Suprapubic skin (tissue), 4 donors: Measurements from ENCODE around the gene ATP5PO.

ENCODE experiments used
- EP300 ChIP-seq: sonication (generic); formaldehyde crosslinking; IDR thresholded peaks from one replicate; pipeline ENCODE4 v1.6.1; 2017; ENCODE audit warnings: antibody characterized with exemption
- POLR2A ChIP-seq, 2 donors: fragments of 450-650 bp; IDR thresholded peaks; one replicate each; pipeline ENCODE4 v1.6.1; 2017; ENCODE audit warnings: antibody characterized with exemption in 2 of 2, mild to moderate bottlenecking in 2 of 2, moderate library complexity in 2 of 2
- POLR2AphosphoS5 ChIP-seq, 3 donors: sonication (generic); formaldehyde crosslinking; IDR thresholded peaks; one replicate each; pipeline ENCODE4 v1.6.1; 2017; ENCODE audit warnings: antibody characterized with exemption in 3 of 3
- TF ChIP-seq, protein P1 (sequence below), 2 donors: fragments of 200-600 bp in 1 of 2; fragments of 450-650 bp in 1 of 2; sonication (generic) in 1 of 2; IDR thresholded peaks; one replicate each; pipeline ENCODE4 v1.5.1; 2016 to 2019; ENCODE audit warnings: antibody characterized with exemption in 2 of 2, mild to moderate bottlenecking in 1 of 2, moderate library complexity in 1 of 2

DNA sequence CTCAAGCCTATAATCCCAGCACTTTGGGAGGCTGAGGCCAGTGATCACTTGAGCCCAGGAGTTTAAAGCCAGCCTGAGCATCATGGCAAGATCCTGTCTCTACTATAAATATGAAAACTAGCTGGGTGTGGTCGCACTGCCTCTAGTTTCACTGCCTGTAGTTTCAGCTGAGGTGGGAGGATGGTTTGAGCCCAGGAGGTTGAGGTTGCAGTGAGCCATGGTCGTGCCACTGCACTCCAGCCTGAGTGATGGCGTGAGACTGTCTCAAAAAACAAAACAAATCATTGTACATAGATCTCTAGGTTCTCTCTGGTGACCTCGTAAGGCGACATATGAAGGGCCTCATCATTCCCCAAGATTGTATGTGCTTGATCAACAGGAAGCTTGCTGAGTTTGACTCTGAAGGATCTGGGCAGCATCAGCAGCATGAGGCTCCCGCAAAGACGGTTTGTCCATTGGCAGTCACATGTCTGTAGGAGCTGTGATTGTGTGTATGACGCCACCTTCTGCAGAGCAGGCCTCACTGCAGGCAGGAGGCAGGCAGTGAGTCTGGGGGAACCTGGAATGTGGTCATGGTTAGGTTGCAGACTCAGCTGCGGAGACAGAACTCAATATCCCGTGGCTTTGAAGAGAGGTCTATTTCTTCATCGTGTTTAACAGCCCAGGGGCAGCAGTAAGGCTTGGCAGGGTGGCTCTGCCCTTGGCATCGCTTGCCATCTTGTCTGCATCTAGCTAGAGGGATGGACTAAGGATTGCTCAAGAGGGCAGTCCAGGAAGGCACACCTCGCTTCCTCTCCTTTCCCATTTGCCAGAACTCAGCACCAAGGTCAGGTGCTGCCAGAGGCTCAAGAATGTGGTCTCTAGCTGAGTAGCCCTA lies 14.0 kb downstream of the ATP5PO start:
- TF ChIP-seq, protein P1, sequence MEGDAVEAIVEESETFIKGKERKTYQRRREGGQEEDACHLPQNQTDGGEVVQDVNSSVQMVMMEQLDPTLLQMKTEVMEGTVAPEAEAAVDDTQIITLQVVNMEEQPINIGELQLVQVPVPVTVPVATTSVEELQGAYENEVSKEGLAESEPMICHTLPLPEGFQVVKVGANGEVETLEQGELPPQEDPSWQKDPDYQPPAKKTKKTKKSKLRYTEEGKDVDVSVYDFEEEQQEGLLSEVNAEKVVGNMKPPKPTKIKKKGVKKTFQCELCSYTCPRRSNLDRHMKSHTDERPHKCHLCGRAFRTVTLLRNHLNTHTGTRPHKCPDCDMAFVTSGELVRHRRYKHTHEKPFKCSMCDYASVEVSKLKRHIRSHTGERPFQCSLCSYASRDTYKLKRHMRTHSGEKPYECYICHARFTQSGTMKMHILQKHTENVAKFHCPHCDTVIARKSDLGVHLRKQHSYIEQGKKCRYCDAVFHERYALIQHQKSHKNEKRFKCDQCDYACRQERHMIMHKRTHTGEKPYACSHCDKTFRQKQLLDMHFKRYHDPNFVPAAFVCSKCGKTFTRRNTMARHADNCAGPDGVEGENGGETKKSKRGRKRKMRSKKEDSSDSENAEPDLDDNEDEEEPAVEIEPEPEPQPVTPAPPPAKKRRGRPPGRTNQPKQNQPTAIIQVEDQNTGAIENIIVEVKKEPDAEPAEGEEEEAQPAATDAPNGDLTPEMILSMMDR (IDR thresholded peaks at IDR 0.05) = peak; percentile 9 to 53
- TF ChIP-seq POLR2A (IDR thresholded peaks at IDR 0.05) = no peak
- no peak for TF ChIP-seq POLR2AphosphoS5 (IDR thresholded peaks at IDR 0.05)
- TF ChIP-seq EP300 = no peak
